ENCODE measurements around the gene ZNF536. TPM values are rescaled to one million over a fixed set of nuclear protein-coding genes. Genes with fewer than 3 reads are reported as not detected.

Gene ZNF536
- total RNA-seq, 1 experiment from 2014 or later = 0.35 TPM

- TF ChIP-seq FOXP4 (CRISPR knock-in tag; IDR thresholded peaks at IDR 0.05) = no peak
- no peak for TF ChIP-seq RELA (CRISPR knock-in tag; IDR thresholded peaks at IDR 0.05; ENCODE audit: borderline replicate concordance)
- no peak for TF ChIP-seq ATF2 (CRISPR knock-in tag; IDR thresholded peaks at IDR 0.05; ENCODE audit: borderline replicate concordance, low read depth)
- no peak for TF ChIP-seq ZNF425 (CRISPR knock-in tag; conservative IDR thresholded peaks at IDR 0.05)
These were observed 80.7 kb downstream of the ZNF536 start (continued) for GRCh38 chr19:30452931-30453330.

- H3K4me3 Mint-ChIP-seq = no peak overlapping the region
- no peak overlapping the region for H3K27ac Mint-ChIP-seq
- POLR2A ChIA-PET = no interaction called here
- ATAC-seq (no peak), DNase-seq (ENCODE audit: low spot score) (no peak)
- TF ChIP-seq ZNF138 (CRISPR knock-in tag; conservative IDR thresholded peaks at IDR 0.05) (no peak), RELA (CRISPR knock-in tag; IDR thresholded peaks at IDR 0.05; ENCODE audit: borderline replicate concordance) (no peak), ZBTB43 (CRISPR knock-in tag; IDR thresholded peaks at IDR 0.05) (no peak), SOX15 (CRISPR knock-in tag; IDR thresholded peaks at IDR 0.05) (no peak), ZNF416 (CRISPR knock-in tag; IDR thresholded peaks at IDR 0.05) (no peak), ATF1 (CRISPR knock-in tag; IDR thresholded peaks at IDR 0.05) (no peak), AR (CRISPR knock-in tag; IDR thresholded peaks at IDR 0.05) (no peak), ZNF263 (CRISPR knock-in tag; IDR thresholded peaks at IDR 0.05; ENCODE audit: low read depth) (no peak), TCF7 (CRISPR knock-in tag; IDR thresholded peaks at IDR 0.05; ENCODE audit: low read depth) (no peak), MXD4 (CRISPR knock-in tag; IDR thresholded peaks at IDR 0.05; ENCODE audit: borderline replicate concordance) (no peak), E2F4 (CRISPR knock-in tag; IDR thresholded peaks at IDR 0.05; ENCODE audit: borderline replicate concordance, low read depth) (no peak), CTCF (IDR thresholded peaks at IDR 0.05) (no peak), ZSCAN18 (CRISPR knock-in tag; IDR thresholded peaks at IDR 0.05) (no peak), RORB (CRISPR knock-in tag; IDR thresholded peaks at IDR 0.05) (no peak), PREB (CRISPR knock-in tag; IDR thresholded peaks at IDR 0.05; ENCODE audit: borderline replicate concordance) (no peak)
- no peaks in the 10 kb centered on the region for H3K36me3 Mint-ChIP-seq
- H3K9me3 Mint-ChIP-seq = no peaks in the 10 kb centered on the region
- no peaks in the 10 kb centered on the region for H3K27me3 Mint-ChIP-seq (ENCODE audit: low read depth)
- CTCF ChIA-PET = interaction anchor here (0.8 to 2.6 kb wide), 2 partner anchors 45 to 102 kb away, joined by 3 to 6 read pairs; no protein-coding TSS in a partner anchor
- H3K4me1 Mint-ChIP-seq = peaks cover 26% of the 10 kb centered on the region
These were observed 81.6 kb downstream of the ZNF536 start for GRCh38 chr19:30453743-30454142.
